Caco-2 (cell line): ENCODE results near the gene PDX1. TPM values are rescaled to one million over a fixed set of nuclear protein-coding genes. Genes with fewer than 3 reads are reported as not detected.
"Not testable (repeated sequence)": the region's sequence is repeated elsewhere in the genome, so short reads cannot be mapped to it uniquely, and the experiment has no call there.

Experiments used
- BruUV-seq: library from RNA; stranded (reverse); fragments of 400-500 nt; replicated peaks from 2 replicates; lab custom pipeline; 2021; lab: Mats Ljungman, UMichigan
- CTCF ChIA-PET: fragments of 300-600 bp; sonication (Branson Sonifier 250); formaldehyde crosslinking; loops from one replicate; lab custom pipeline; 2022; ENCODE audit warnings: antibody characterized with exemption; lab: Charles Lee
- POLR2A ChIA-PET: fragments of 300-600 bp; sonication (Branson Sonifier 250); formaldehyde crosslinking; loops from one replicate; lab custom pipeline; 2022; ENCODE audit warnings: antibody characterized with exemption; lab: Charles Lee
- DNase-seq, 2 experiments: peaks; one replicate each; pipeline versions ENCODE4 v3.0.0 to v3.0.0-alpha.2; 2020 to 2022
- H3K27me3 ChIP-seq: replicated peaks from 2 replicates; pipeline ENCODE4 v1.6.0; 2011; ENCODE audit warnings: low read length; ENCODE audit not compliant: control insufficient read depth, insufficient read depth
- H3K36me3 ChIP-seq: 2 replicates; pipeline ENCODE4 v1.5.1; 2011; ENCODE audit warnings: low read length; ENCODE audit not compliant: control insufficient read depth, insufficient read depth
- H3K4me1 ChIP-seq: fragments of 250-450 bp; sonication (Bioruptor Pico); 2 replicates; pipeline ENCODE4 v1.5.1; 2020; ENCODE audit warnings: mild to moderate bottlenecking
- H3K4me3 ChIP-seq: 2 replicates; pipeline ENCODE4 v1.5.1; 2011; ENCODE audit warnings: low read depth, mild to moderate bottlenecking, control low read depth, low read length
- H3K9me3 ChIP-seq: fragments of 250-450 bp; sonication (Bioruptor Pico); 2 replicates; pipeline ENCODE4 v1.5.1; 2020; ENCODE audit warnings: mild to moderate bottlenecking, moderate library complexity
- H3K27ac Mint-ChIP-seq: one replicate; pipeline ENCODE4 v1.8.0; 2022; ENCODE audit warnings: mixed read lengths; ENCODE audit not compliant: unreplicated experiment
- H3K27me3 Mint-ChIP-seq: one replicate; pipeline ENCODE4 v1.8.0; 2022; ENCODE audit warnings: mixed read lengths; ENCODE audit not compliant: insufficient read depth, unreplicated experiment
- H3K36me3 Mint-ChIP-seq: one replicate; pipeline ENCODE4 v1.8.0; 2022; ENCODE audit warnings: mild to moderate bottlenecking, mixed read lengths; ENCODE audit not compliant: insufficient read depth, unreplicated experiment
- H3K4me1 Mint-ChIP-seq: one replicate; pipeline ENCODE4 v1.8.0; 2022; ENCODE audit warnings: low read depth, mixed read lengths; ENCODE audit not compliant: unreplicated experiment
- H3K4me3 Mint-ChIP-seq: one replicate; pipeline ENCODE4 v1.8.0; 2022; ENCODE audit warnings: mild to moderate bottlenecking, moderate library complexity, mixed read lengths; ENCODE audit not compliant: unreplicated experiment
- H3K9me3 Mint-ChIP-seq: one replicate; pipeline ENCODE4 v1.8.0; 2022; ENCODE audit warnings: mixed read lengths; ENCODE audit not compliant: unreplicated experiment
- CTCF ChIP-seq, 2 experiments: fragments of 200-600 bp in 1 of 2; IDR thresholded peaks; 1 replicate in 1 of 2; 2 replicates in 1 of 2; pipeline versions ENCODE4 v1.5.1 to v1.8.0; 2011 to 2022; ENCODE audit warnings: antibody characterized with exemption in 1 of 2, control low read depth in 1 of 2, inconsistent platforms in 1 of 2, low read depth in 1 of 2, low read length in 1 of 2, mild to moderate bottlenecking in 1 of 2, moderate library complexity in 1 of 2; ENCODE audit not compliant: insufficient read depth in 1 of 2, severe bottlenecking in 1 of 2, unreplicated experiment in 1 of 2
- intact Hi-C: fragments of 100-400 bp; cut with micrococcal nuclease; formaldehyde crosslinking; loops from one replicate; pipeline ENCODE4 v1.10.0; 2022; ENCODE audit not compliant: unreplicated experiment
- total RNA-seq: library from RNA; stranded (reverse); gene quantifications from 2 replicates; pipeline ENCODE4 v1.2.3, GENCODE V29; 2022

Gene PDX1
- total RNA-seq, 1 experiment from 2014 or later, result 3.7 TPM

- peaks cover 19% of the 10 kb centered on the region for H3K4me1 Mint-ChIP-seq
- H3K9me3 ChIP-seq, result no peaks in the 10 kb centered on the region
- intact Hi-C loops, result no loop called here
- H3K27me3 ChIP-seq, result no peaks in the 10 kb centered on the region
- peaks cover 8% of the 10 kb centered on the region for H3K36me3 ChIP-seq
- peak overlapping the region; percentile 66 for H3K27ac Mint-ChIP-seq
- no peak for TF ChIP-seq CTCF (IDR thresholded peaks at IDR 0.05; ENCODE audit: insufficient read depth in 1 of 2, low read depth in 1 of 2, low read length in 1 of 2, severe bottlenecking in 1 of 2, unreplicated experiment in 1 of 2)
- H3K4me1 ChIP-seq, result peaks cover 71% of the 10 kb centered on the region
- no peaks in the 10 kb centered on the region for H3K27me3 Mint-ChIP-seq
- peak overlapping the region; percentile 52 for H3K4me3 Mint-ChIP-seq
- peaks cover 74% of the 10 kb centered on the region for H3K36me3 Mint-ChIP-seq
- H3K4me3 ChIP-seq, result peak overlapping the region; percentile 8; the same call in 1 of the 2 replicates
- peak; percentile 78 to 92 for DNase-seq
- POLR2A ChIA-PET, result interaction anchor here (0.7 to 1.5 kb wide), 3 partner anchors 8 to 1011 kb away, joined by 3 to 6 read pairs (median 5); no protein-coding TSS in a partner anchor
- CTCF ChIA-PET, result interaction anchor here (0.5 to 1.0 kb wide), 5 partner anchors 8 to 190 kb away, joined by 3 to 8 read pairs (median 3); no protein-coding TSS in a partner anchor
- BruUV-seq, result TSS peak; percentile 6
- H3K9me3 Mint-ChIP-seq, result no peaks in the 10 kb centered on the region
Measured at GRCh38 chr13:27962128-27962841, 42.5 kb downstream of the PDX1 start.

- ChIA-PET CTCF (no interaction called here), POLR2A (interaction anchor here (0.9 to 1.5 kb wide), 2 partner anchors 9 to 1011 kb away, joined by 3 to 6 read pairs; no protein-coding TSS in a partner anchor)
- Mint-ChIP-seq H3K36me3 (peaks cover 81% of the 10 kb centered on the region), H3K27me3 (no peaks in the 10 kb centered on the region), H3K27ac (peak overlapping the region; percentile 66), H3K4me3 (peak overlapping the region; percentile 33), H3K4me1 (peaks cover 19% of the 10 kb centered on the region), H3K9me3 (no peaks in the 10 kb centered on the region)
- peaks cover 8% of the 10 kb centered on the region for H3K36me3 ChIP-seq
- no peak for TF ChIP-seq CTCF (IDR thresholded peaks at IDR 0.05; ENCODE audit: insufficient read depth in 1 of 2, low read depth in 1 of 2, low read length in 1 of 2, severe bottlenecking in 1 of 2, unreplicated experiment in 1 of 2)
- BruUV-seq, result no TSS peak
- H3K9me3 ChIP-seq, result no peaks in the 10 kb centered on the region
- no peak for DNase-seq
- H3K4me1 ChIP-seq, result peaks cover 64% of the 10 kb centered on the region
- peak overlapping the region; percentile 8; the same call in 1 of the 2 replicates for H3K4me3 ChIP-seq
- intact Hi-C loops, result no loop called here
- no peaks in the 10 kb centered on the region for H3K27me3 ChIP-seq
Measured at GRCh38 chr13:27962982-27963381, 43.2 kb downstream of the PDX1 start.

GRCh38 chr13:27963491-27963890, 43.7 kb downstream of the PDX1 start:
- CTCF ChIA-PET, result interaction anchor here (1.1 kb wide), 1 partner anchor 9 kb away, joined by 3 read pairs; no protein-coding TSS in a partner anchor
- peaks cover 19% of the 10 kb centered on the region for H3K4me1 Mint-ChIP-seq
- H3K36me3 ChIP-seq, result peaks cover 9% of the 10 kb centered on the region
- DNase-seq, result no peak
- no peaks in the 10 kb centered on the region for H3K9me3 Mint-ChIP-seq
- POLR2A ChIA-PET, result no interaction called here
- no peaks in the 10 kb centered on the region for H3K9me3 ChIP-seq
- intact Hi-C loops, result no loop called here
- no TSS peak for BruUV-seq
- TF ChIP-seq CTCF (IDR thresholded peaks at IDR 0.05; ENCODE audit: insufficient read depth in 1 of 2, low read depth in 1 of 2, low read length in 1 of 2, severe bottlenecking in 1 of 2, unreplicated experiment in 1 of 2), result no peak
- no peak overlapping the region for H3K27ac Mint-ChIP-seq
- H3K36me3 Mint-ChIP-seq, result peaks cover 86% of the 10 kb centered on the region
- H3K27me3 ChIP-seq, result no peaks in the 10 kb centered on the region
- H3K4me3 Mint-ChIP-seq, result peak overlapping the region; percentile 33
- no peak overlapping the region for H3K4me3 ChIP-seq
- H3K27me3 Mint-ChIP-seq, result no peaks in the 10 kb centered on the region
- H3K4me1 ChIP-seq, result peaks cover 59% of the 10 kb centered on the region

GRCh38 chr13:27964206-27964605, 44.4 kb downstream of the PDX1 start:
- H3K27me3 Mint-ChIP-seq, BruUV-seq, H3K4me3 ChIP-seq: not testable (repeated sequence)

More at GRCh38 chr13:27964206-27964605, 44.4 kb downstream of the PDX1 start:
- H3K36me3 Mint-ChIP-seq, result peaks cover 93% of the 10 kb centered on the region
- H3K4me1 Mint-ChIP-seq, result peaks cover 21% of the 10 kb centered on the region
- H3K27ac Mint-ChIP-seq, H3K9me3 ChIP-seq, H3K27me3 ChIP-seq, H3K9me3 Mint-ChIP-seq, H3K36me3 ChIP-seq, intact Hi-C loops, DNase-seq: not testable (repeated sequence)
- ChIA-PET POLR2A (interaction anchor here (0.6 kb wide), 1 partner anchor 11 kb away, joined by 6 read pairs; no protein-coding TSS in a partner anchor), CTCF (interaction anchor here (1.1 kb wide), 2 partner anchors 10 to 14 kb away, joined by 3 to 7 read pairs; no protein-coding TSS in a partner anchor)
- peaks cover 53% of the 10 kb centered on the region for H3K4me1 ChIP-seq
- H3K4me3 Mint-ChIP-seq, result peak overlapping the region; percentile 99
